Stimulated activated CD4-positive, alpha-beta T cell treated with anti-CD3 and anti-CD28 coated beads, Interleukin-1b, Interleukin-23, amount 100 ng/mL, for 1 hour (primary cell): ENCODE measurements around the gene SLC1A4.

Experiments
- DNase-seq, 2 donors: peaks; one replicate each; pipeline ENCODE4 v3.0.0-alpha.2; 2020; ENCODE audit warnings: low read depth in 2 of 2

The SLC1A4 gene

GRCh38 chr2:65072181-65072970 is 83.2 kb downstream of the SLC1A4 start:
- DNase-seq: no peak
